NT2/D1 (cell line): ENCODE data around the gene CRYBG1.

ENCODE experiments used
- SUZ12 ChIP-seq: IDR thresholded peaks from 2 replicates; pipeline ENCODE4 v1.6.1; 2011; ENCODE audit not compliant: insufficient read length, insufficient read depth; ENCODE audit errors: extremely low read depth
- YY1 ChIP-seq: IDR thresholded peaks from 2 replicates; pipeline ENCODE4 v1.6.1; 2011; ENCODE audit not compliant: insufficient read length, insufficient read depth
- ZNF274 ChIP-seq: IDR thresholded peaks from 2 replicates; pipeline ENCODE4 v1.6.1; 2011; ENCODE audit warnings: mild to moderate bottlenecking, low read depth, low read length

GRCh38 chr6:106379951-106380350 lies 19.4 kb downstream of the CRYBG1 start:
- TF ChIP-seq YY1 = no peak
- TF ChIP-seq ZNF274 = no peak
- TF ChIP-seq SUZ12 = no peak
